Heart left ventricle (tissue), 13 donors: ENCODE results near the gene SUPT5H.

ENCODE experiments used
- POLR2A ChIP-seq, 2 donors: fragments of 450-650 bp; IDR thresholded peaks; one replicate each; pipeline ENCODE4 v1.6.1; 2017; ENCODE audit warnings: antibody characterized with exemption in 2 of 2, mild to moderate bottlenecking in 2 of 2, moderate library complexity in 2 of 2
- TF ChIP-seq, protein P1 (sequence below), 12 donors: fragments of 200-600 bp; sonication (generic) in 4 of 12; IDR thresholded peaks; one replicate each; pipeline versions ENCODE4 v1.5.0 to v1.8.0; 2018 to 2022; ENCODE audit warnings: antibody characterized with exemption in 12 of 12, mild to moderate bottlenecking in 5 of 12
- donor health status: ischemic (EF 13 %, LVEDD 7.1; RV severe dilation, severe dysfunction).
- donor health status: DM: no; HTN: yes; CAD: no.
- donor health status: DM: no; HTN: no; CAD: no.
- donor health status: ischemic (EF 25% LVEDD 6.9; RV normal size, moderate dysfunction).
- donor health status: ischemic (EF 25% LVEDD 5.7; RV mildly dilated, moderate dysfunction).
- donor health status: ischemic (EF 35%, LVEDD 5.7; RV mildly dilated, moderate dysfunction).
- donor health status: nonischemic (EF 11% LVEDD 7.7; RV severe dilation, severe dysfunction).
- donor health status: DM: yes; HTN: yes; CAD: no.
- donor health status: PGD.
- donor health status: ischemic (EF 29% LVEDD 5.4; RV normal size, mild dysfunction).
- donor health status: nonischemic (EF 23%, LVEDD 6.1; RV moderate dilation, normal function).

DNA sequence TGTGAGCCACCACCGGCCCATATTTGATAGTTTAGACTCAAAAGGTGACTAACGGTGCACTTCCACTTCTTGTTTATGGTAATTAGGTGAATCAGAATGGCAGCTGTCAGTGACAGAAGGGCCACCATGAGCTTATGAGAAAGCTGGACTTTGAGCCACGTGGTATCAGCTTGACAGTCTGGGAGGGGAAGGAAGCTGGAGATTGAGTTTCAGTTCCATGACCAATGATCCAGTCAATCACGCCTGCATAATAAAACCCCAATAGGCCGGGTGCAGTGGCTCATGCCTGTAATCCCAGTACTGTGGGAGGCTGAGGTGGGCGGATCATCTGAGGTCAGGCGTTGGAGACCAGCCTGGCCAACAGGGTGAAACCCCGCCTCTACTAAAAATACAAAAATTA lies 79.1 kb downstream of the SUPT5H start:
- TF ChIP-seq, protein P1, sequence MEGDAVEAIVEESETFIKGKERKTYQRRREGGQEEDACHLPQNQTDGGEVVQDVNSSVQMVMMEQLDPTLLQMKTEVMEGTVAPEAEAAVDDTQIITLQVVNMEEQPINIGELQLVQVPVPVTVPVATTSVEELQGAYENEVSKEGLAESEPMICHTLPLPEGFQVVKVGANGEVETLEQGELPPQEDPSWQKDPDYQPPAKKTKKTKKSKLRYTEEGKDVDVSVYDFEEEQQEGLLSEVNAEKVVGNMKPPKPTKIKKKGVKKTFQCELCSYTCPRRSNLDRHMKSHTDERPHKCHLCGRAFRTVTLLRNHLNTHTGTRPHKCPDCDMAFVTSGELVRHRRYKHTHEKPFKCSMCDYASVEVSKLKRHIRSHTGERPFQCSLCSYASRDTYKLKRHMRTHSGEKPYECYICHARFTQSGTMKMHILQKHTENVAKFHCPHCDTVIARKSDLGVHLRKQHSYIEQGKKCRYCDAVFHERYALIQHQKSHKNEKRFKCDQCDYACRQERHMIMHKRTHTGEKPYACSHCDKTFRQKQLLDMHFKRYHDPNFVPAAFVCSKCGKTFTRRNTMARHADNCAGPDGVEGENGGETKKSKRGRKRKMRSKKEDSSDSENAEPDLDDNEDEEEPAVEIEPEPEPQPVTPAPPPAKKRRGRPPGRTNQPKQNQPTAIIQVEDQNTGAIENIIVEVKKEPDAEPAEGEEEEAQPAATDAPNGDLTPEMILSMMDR (IDR thresholded peaks at IDR 0.05): no peak
- TF ChIP-seq POLR2A (IDR thresholded peaks at IDR 0.05): no peak
